GM19025 (cell line): ENCODE data around the gene CERS6.
A peak's percentile ranks its signal among the peaks of the same experiment; 100 is the strongest.
"Not testable (repeated sequence)": the region's sequence is repeated elsewhere in the genome, so short reads cannot be mapped to it uniquely, and the experiment has no call there.

Experiments used
- ATAC-seq: cut with Tn5 transposase; IDR thresholded peaks from one replicate; pipeline ENCODE4 v1.9.1; 2021; ENCODE audit warnings: mild to moderate bottlenecking, low read depth, moderate library complexity; ENCODE audit not compliant: unreplicated experiment

Gene CERS6

DNA sequence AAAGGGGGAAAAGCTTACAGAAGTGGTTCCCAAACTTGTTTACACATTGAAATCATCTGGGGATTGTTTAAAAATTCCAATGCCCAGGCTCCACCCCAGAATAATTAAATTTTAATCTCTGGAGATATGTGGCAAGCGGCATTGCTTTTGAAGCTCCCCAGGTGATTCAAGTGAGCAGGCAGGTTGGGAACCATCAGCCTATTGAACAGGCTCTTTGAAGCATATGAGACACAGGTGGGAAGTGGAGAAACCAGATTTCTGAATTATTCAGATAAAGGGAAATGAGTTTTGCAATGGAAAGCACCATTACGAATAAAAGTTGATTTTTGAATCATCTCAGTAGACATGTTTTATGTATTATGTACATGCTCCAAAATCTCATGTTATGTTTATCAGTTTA lies 288.8 kb downstream of the CERS6 start:
- ATAC-seq, result no peak

DNA sequence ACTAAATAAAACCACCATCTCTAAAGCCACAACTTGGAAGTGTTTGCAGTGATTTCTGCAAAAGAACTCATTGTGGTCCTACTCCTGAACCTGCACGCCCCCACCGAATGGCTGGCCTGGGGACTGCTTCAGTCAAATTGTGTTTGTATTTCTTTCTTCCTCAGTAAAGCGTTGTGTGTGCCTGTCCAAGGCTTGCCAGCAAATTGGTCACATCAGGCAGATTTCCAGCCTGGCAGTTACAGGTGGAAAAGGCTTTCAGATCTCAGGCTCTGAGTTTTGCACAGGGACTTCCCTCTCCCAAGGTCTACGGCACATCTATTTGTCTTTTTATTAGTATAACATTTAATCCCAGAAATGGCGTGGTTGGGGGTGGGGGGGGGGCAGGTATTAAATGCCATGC lies 292.4 kb downstream of the CERS6 start:
- no peak for ATAC-seq

DNA sequence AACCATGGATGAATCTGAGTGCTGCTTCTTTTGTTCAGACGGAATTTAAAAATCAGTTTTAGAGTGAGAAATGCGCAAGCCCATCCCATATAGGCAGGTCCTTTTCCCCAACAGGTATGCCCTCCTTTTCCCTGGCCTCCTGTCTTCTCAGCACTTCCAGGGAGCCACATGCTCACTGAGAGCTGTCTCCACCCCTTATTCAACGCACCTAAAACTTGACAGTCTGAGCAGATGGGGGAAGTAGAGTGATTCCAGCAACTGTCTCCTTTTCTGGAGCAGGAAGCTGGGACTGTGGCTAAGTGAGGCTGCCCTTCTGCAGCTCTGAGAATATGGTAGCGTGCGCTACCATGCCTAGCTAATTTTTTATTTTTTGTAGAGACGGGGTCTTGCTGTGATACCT lies 293.2 kb downstream of the CERS6 start:
- no peak for ATAC-seq

DNA sequence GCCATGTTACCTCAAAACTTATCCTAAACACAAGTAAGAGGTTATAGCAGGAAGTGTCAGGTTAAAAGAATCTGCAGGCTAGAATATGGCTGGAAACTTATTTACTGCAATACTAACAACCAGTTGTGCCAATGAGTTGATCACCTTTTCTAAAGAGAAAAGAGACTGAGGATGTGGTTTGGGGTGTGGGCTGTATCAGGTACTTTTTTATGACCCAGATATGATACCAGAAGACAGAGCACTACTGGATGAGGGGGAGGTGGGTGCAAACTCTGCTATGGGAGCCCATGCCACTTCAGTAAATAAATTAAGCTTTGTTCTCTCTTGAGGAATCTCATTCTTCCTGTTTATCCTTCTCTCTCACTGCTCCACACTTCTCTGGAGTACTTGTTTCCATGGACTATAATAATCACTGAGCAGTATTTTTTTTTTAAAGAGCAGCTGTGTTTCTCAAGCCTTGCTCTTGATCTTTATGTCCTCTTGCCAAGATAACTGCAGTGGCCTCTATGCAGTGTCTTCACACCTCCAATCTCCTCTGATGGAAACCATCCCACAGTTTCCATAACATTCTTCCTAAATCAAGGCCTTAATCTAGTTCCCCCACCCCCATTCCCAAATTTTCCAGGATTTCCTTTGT lies 295.1 kb downstream of the CERS6 start:
- peak; percentile 69 for ATAC-seq

DNA sequence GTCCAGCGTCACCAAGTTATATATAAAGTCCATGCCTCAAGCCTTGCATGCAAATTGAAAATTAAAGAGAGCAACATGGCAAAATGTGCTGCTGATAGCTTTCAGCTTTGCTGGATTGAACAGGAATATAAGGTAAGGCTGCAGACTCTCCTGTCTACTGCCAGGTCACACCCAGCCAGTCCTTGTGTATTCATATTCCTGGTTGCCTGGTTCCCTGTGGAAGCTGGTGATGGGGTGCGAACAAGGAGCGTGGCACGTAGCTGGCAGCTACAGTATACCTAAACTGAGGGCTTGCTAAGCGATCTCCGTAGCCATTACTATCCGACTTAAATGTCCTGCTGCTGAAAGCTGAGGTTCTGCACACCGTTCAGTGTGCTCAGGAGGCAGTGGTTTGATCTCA lies 296.3 kb downstream of the CERS6 start:
- ATAC-seq, result no peak

DNA sequence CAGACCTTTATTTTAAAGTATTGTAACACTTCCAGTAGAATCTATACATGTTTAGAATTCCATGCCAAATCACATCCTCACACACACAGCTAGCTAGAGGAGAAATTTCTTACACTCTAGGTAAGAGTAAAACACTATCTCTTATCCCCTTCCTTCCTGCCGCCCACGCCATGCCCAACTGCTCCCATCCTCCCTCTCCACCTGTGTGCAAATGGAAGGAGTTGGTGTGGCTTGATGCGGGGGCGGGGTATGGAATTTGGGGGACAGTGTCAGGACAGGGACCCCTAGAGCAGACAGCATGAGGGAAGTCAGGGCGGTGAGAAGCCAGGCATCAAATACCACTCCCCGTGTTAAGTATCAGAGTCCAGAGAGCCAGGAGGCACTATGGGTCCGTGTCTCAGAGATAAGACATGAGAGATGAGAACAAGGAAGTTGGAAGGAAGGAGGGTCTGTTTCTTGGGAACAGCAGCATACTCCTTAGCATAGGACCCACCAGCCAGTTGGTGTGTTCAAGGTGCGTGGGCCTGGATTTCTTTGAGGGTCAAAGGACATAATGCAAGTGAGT lies 297.8 kb downstream of the CERS6 start:
- ATAC-seq, result no peak

DNA sequence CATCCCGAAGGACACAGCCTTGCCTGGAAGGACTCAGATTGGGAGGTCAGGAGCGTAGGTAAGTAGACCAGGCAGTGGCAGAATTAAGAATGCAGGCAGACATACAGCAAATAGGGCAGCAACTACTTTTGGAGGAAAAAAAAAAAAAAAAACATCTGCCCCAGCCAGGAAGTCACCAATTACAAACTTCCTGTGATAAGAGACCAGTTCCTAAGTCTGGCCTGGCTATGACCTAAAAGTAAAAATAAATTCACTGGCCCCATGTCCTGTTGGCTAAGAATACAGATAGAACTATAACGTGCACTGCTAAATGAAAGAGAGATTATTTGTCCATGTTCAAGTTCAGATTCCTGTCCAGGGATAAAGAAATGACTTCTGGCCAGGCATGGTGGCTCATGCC lies 301.2 kb downstream of the CERS6 start:
- no peak for ATAC-seq

DNA sequence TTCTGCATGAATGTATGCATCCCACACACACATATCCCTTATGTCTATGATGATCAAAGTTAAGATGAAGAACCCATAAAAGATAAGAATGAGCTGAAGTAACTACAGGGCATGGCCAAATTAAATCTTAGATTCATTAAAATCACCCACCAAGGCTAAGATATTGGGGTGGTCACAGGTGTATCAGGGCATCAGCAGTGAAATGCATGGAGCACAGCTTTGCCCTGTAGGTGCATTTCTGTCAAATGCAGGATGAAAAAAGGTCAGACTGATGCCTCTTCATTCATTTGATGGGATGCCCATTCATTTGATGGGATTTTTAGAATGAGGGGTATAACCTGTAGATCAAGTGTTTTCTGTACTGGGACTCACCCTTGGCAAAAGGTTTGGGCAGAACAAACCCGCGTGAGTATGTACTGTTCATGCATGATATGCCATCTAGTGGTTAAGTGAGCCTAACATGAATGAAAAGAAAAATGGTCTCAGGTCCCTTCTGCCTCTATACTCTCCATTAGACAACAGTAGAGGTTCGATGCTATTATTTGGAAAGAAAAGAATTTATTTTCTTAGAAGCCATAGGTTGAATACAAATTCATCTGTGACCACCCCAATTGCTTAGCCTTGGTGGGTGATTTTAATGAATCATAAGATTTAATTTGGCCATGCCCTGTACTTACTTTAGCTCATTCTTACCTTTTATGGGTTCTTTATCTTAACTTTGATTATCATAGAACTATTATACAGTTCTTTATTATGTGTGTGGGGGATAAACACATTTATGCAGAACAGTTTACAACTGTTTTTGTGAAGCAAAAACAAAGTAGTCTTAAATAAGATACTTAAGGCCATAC lies 303.1 kb downstream of the CERS6 start:
- ATAC-seq, result peak; percentile 68

DNA sequence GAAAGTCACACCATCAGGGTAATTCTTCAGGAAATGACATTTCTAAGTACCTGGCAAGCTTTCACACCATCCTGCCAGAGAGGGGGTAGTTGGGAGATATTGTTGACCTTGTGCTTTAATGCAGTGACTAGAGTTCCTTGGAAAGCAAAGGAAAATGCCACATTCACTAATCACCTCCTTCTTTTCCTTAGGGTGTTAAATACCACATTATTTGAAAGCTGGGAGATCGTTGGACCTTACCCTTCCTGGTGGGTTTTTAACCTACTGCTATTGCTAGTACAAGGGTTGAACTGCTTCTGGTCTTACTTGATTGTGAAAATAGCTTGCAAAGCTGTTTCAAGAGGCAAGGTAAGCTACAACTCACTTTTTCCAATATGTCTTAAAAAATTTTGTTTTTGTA lies 309.3 kb downstream of the CERS6 start:
- ATAC-seq, result no peak

DNA sequence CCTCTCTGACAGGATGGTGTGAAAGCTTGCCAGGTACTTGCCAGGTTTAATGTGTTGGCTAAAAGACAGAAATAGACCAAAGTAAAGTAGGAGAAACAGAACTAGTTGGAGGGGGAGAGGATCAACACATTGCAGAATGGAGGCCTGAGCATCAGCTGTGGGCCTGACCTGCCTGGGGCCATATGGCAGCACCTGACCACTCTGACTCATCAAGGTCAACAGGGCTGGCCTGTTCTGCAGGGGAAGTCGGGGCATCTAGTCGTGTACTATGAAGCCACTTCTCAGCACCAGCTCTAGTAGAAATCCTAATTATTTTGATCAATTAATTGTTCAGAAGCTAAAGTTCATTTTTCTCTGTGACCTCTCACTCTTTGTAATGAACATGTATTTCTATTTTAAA lies 310.5 kb downstream of the CERS6 start:
- no peak for ATAC-seq

DNA sequence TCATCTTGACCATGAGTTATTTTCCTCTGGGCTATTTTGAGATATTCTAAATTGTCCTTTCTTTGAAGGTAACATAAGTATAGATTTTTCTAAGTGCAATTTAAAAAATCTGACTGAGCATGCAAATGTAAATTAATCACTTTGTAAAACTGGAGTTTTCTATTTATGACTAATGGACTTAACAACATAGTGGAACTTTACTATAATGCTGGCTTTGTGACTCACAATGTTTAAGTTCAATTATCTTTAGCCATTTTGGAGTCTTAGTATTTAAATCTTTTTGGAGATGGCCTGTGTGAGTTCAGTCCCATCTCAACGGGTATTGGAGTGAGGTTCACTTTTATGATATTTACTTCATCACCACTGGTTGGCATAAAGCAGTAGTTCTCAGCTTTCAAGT lies 311.2 kb downstream of the CERS6 start:
- no peak for ATAC-seq

DNA sequence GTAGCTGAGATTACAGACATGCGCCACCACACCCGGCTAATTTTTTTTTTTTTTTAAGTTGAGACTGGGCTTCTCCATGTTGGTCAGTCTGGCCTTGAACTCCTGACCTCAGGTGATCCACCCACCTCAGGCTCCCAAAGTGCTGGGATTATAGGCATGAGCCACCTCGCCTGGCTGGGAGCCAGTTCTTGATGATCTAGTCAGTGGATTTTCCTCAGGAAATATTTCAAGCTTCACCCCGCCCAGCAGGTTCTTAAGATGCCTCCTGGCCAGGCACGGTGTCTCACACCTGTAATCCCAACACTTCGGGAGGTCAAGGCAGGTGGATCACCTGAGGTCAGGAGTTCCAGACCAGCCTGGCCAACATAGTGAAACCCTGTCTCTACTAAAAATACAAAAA lies 312.3 kb downstream of the CERS6 start:
- ATAC-seq, result not testable (repeated sequence)

DNA sequence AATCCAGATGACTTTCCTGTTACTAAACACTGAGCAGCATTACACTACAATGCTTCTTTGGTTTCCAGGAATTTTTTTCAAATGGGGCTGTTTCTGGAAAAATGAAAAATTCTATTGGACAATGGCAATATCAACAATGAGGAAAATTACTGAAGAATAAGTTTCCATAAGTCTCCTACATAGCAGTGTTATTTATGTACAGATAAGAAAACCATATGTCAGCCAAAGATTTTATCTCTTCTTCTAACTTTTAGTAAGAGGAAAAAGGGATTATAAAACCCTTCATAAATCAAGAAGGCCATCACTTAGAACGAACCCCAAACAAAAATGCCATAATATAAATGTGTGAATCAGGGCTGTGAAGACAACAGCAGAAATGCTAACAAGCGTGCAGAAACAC lies 314.7 kb downstream of the CERS6 start:
- ATAC-seq, result no peak

DNA sequence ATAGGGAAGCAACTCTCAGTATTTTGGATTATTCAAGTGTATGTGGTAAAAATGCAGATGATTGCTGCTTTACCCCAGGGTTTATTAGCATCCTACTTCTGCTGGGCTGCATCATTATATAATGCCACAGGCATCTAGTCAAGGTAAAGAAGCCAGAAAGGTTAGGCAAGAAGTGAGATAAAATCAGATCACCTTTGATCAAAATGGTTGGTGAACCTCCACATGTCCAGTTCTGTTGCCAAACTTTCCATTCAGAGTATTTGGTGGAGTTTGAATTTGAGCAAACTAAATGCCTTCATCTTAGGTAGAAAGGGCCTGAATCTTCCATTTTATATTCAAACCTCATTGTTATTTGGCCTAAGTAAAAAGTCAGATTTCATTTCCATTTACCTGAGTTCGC lies 316.6 kb downstream of the CERS6 start:
- ATAC-seq, result no peak

DNA sequence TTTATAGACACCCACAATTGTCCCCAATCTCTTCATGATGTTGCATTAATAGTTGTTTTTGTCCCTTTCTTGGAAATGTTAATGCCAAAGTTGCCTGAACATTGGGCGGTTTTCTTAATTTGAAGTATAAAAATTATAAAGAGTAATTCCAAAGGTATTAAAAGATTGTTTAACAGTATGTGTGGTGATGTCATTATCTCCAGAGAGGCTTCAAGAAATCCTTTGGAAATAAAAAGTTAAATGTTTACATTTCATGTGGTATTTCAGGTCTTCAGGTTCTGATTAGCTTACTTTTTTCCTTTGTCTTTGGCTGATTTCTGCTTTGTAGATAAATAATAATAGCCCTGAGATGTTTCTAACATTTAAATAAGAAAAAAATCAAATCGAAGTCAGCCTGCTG lies 317.1 kb downstream of the CERS6 start:
- no peak for ATAC-seq

DNA sequence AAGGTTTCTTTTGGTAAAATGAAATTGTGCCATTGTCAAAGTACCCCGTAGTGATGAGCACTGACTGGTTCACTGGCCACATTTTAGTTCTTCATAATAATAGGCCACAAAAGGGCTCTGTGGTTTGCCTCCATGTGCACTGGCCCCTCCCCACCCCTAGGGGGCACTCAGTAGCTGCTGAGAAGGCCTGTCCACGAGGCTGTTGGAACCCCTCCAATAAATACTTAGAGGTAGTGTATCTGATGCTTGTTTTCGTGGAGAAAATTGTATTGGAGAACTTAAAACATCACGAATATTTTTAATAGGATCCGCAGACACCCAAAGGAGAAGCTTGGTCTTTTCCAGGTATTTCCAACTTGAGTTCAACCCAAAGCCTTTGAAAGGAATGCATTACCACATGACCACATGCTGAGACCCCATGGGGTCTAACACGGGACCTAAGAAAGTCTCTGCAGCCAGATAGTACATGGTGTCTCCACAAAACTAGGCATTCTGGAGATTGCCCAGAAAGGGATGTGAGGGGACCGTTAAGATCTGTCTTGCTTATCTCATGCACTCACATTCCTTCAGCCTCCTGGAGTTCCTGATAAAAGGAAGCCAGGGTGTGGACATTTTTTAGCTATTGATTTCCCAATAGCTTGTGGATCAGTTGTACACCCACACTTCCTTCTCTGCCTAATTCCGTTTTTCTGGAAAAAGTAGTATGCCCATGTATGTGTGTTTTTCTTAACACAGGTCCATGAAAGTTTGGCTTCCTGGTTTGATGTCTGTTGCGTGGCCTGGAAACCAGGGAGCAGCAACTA lies 317.8 kb downstream of the CERS6 start:
- ATAC-seq, result no peak

DNA sequence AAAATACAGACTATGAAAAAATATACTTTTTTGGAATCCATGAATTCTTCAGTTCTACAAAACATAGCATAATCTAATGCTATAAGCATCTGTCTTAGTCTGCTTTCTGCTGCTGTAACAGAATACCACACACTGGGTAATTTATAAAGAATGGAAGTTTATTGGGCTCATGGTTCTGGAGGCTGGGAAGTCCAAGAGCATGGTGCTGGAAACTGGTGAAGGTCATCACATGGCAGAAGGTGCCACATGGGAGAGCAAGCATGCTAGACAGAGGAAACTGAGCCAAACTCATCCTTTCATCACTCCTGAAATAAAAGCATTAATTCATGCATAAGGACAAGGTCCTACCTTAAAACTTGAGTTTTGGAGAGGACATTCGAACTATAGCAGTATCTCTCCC lies 319.8 kb downstream of the CERS6 start:
- ATAC-seq, result no peak

DNA sequence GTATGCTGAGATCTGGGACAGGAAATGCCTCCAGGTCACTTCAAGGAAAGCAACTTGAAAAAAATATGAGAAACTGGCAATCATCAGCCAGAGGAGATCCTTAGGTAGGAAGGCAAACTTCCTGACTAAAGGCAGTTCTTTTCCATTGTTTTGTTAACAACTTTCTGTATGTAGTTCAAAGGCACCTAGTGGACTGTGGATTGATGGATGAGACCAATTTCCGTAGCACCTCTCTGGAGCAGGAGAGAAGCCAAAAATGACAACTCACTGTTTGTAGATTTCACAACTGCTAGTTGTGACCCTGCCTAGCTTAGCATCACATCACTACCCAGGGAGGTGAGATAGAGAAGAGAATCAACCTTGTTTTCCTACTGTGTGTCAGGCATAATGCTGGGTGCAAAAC lies 324.6 kb downstream of the CERS6 start:
- ATAC-seq, result no peak

DNA sequence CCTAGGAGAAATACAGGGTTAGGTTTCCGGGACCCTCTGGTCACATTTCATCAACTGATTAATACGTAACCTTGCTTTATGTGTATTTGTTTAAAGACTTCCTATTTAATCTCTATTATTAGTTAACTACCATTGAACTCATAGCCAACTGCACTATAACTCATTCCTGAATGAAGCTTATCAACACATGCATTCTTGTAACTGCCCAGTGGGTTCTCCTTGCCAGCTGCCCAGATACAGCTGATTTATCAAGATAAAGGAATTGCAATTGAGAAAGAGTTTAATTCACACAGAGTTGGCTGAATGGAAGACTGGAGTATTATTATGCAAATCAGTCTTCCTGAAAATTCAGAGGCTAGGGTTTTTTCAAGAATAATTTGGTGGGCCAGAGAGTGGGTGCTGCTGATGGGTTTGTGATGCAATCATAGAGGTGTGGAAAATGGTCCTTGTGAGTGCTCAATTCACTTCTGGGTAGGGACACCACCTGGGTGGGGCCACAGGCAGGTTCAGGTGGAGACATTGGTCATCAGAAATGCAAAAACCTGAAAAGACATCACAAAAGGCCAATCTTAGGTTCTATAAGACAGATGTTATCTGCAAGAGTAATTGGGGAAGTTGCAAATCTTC lies 325.2 kb downstream of the CERS6 start:
- no peak for ATAC-seq

DNA sequence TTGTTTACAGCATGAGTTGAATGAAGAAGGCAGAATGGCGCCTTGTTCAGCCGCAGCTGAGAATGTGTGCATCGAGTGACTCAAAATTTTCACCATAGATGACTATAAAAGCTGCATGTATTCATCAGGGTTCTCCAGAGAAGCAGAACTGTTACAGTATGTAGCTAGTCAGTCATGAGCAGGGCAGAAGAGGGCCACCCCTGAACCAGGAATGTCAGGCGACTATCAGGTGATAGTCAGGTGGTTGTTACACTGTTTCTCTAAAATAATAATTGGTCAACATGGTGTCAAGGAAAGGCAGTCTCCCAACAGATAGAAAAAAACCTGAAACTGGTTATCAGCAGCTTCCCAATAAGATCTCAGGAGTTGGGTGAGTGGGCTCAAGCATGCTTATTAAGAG lies 326.2 kb downstream of the CERS6 start:
- no peak for ATAC-seq

DNA sequence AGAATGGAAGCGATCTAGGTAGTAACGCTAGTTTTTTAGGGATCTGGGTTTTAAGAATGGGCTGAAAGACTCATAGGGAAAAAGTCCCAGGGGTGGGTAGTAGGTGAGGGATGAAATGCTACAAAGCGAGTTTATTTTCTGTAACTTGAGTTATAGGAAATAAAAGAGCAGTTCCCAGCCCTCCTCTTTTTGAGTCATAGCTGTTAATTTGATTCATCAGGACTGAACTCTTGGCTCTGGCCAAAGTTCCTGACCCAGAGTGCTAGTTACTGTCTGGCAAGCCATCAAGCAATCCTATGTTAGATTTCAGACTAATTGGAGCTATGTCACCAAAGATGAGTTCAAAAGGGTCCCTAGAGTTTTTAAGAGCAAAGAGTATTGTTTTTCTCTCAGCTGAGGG lies 328.9 kb downstream of the CERS6 start:
- no peak for ATAC-seq
